MM.1S (cell line): ENCODE data around the gene LCAT.

Source experiments
- DNase-seq: peaks from one replicate; pipeline ENCODE4 v3.0.0-alpha.2; 2015
- H2AFZ ChIP-seq: fragments of 300-600 bp; sonication (generic); 2 replicates; pipeline ENCODE4 v1.6.0; 2016; ENCODE audit warnings: antibody characterized with exemption, low read length
- H3F3A ChIP-seq: fragments of 300-600 bp; sonication (generic); 2 replicates; pipeline ENCODE4 v1.6.1; 2016; ENCODE audit warnings: mild to moderate bottlenecking, antibody characterized with exemption, low read length, moderate library complexity, mixed read lengths; ENCODE audit not compliant: insufficient read depth
- H3K27ac ChIP-seq: fragments of 300-600 bp; sonication (generic); 2 replicates; pipeline ENCODE4 v1.5.1; 2016; ENCODE audit warnings: mild to moderate bottlenecking, low read length
- H3K27me3 ChIP-seq: fragments of 300-600 bp; sonication (generic); replicated peaks from 2 replicates; pipeline ENCODE4 v1.6.0; 2016; ENCODE audit warnings: low read length; ENCODE audit not compliant: insufficient read depth
- H3K36me3 ChIP-seq: fragments of 300-600 bp; sonication (generic); replicated peaks from 2 replicates; pipeline ENCODE4 v1.6.1; 2016; ENCODE audit warnings: mild to moderate bottlenecking, low read length, mixed read lengths; ENCODE audit not compliant: insufficient read depth
- H3K4me1 ChIP-seq: fragments of 300-600 bp; sonication (generic); 2 replicates; pipeline ENCODE4 v1.6.1; 2016; ENCODE audit warnings: low read length, mixed read lengths
- H3K4me2 ChIP-seq: fragments of 300-600 bp; sonication (generic); 2 replicates; pipeline ENCODE4 v1.6.0; 2016; ENCODE audit warnings: low read depth, low read length
- H3K4me3 ChIP-seq: fragments of 300-600 bp; sonication (generic); 2 replicates; pipeline ENCODE4 v1.5.1; 2016; ENCODE audit warnings: low read length, mixed read lengths
- H3K79me2 ChIP-seq: fragments of 300-600 bp; sonication (generic); 2 replicates; pipeline ENCODE4 v1.6.1; 2016; ENCODE audit warnings: mixed run types, low read length, mixed read lengths
- H3K9ac ChIP-seq: fragments of 300-600 bp; sonication (generic); 2 replicates; pipeline ENCODE4 v1.6.1; 2016; ENCODE audit warnings: low read length, mixed read lengths
- H3K9me2 ChIP-seq: fragments of 300-600 bp; sonication (generic); replicated peaks from 2 replicates; pipeline ENCODE4 v1.6.1; 2016; ENCODE audit warnings: mild to moderate bottlenecking, low read length, mixed read lengths; ENCODE audit not compliant: insufficient read depth
- H3K9me3 ChIP-seq: fragments of 300-600 bp; sonication (generic); replicated peaks from 2 replicates; pipeline ENCODE4 v1.6.1; 2016; ENCODE audit warnings: mild to moderate bottlenecking, low read length, mixed read lengths; ENCODE audit not compliant: insufficient read depth
- H4K20me1 ChIP-seq: fragments of 300-600 bp; sonication (generic); 2 replicates; pipeline ENCODE4 v1.6.1; 2016; ENCODE audit warnings: mild to moderate bottlenecking, low read length, moderate library complexity, mixed read lengths; ENCODE audit not compliant: insufficient read depth
- CTCF ChIP-seq: fragments of 300-600 bp; sonication (generic); IDR thresholded peaks from 2 replicates; pipeline ENCODE4 v1.5.1; 2016; ENCODE audit warnings: antibody characterized with exemption, low read length, mixed read lengths
- EZH2 ChIP-seq: fragments of 300-600 bp; sonication (generic); optimal IDR thresholded peaks from 2 replicates; pipeline ENCODE3; 2017; ENCODE audit warnings: low read depth, mild to moderate bottlenecking, antibody characterized with exemption, low read length, mixed read lengths
- EZH2phosphoT487 ChIP-seq: fragments of 300-600 bp; sonication (generic); IDR thresholded peaks from 2 replicates; pipeline ENCODE4 v1.6.1; 2018; ENCODE audit warnings: antibody characterized with exemption, low read length

Gene LCAT

GRCh38 chr16:67923414-67924116, 20.4 kb downstream of the LCAT start:
- TF ChIP-seq EZH2 (no peak), EZH2phosphoT487 (no peak), CTCF (no peak)
- Histone ChIP-seq H3K9ac (no peak overlapping the region), H3K79me2 (peaks cover 7% of the 10 kb centered on the region), H3K4me3 (no peak overlapping the region), H3K4me2 (no peak overlapping the region), H3K36me3 (no peaks in the 10 kb centered on the region), H3K4me1 (no peaks in the 10 kb centered on the region), H3K27ac (no peak overlapping the region), H3K9me3 (no peaks in the 10 kb centered on the region), H2AFZ (no peak overlapping the region), H3K27me3 (no peaks in the 10 kb centered on the region), H3F3A (no peaks in the 10 kb centered on the region), H3K9me2 (no peaks in the 10 kb centered on the region), H4K20me1 (no peaks in the 10 kb centered on the region)
- DNase-seq: no peak

GRCh38 chr16:67922740-67923139, 21.2 kb downstream of the LCAT start:
- Histone ChIP-seq H3F3A (no peaks in the 10 kb centered on the region), H3K9me3 (no peaks in the 10 kb centered on the region), H2AFZ (no peak overlapping the region), H3K36me3 (no peaks in the 10 kb centered on the region), H3K27ac (no peak overlapping the region), H3K79me2 (peaks cover 7% of the 10 kb centered on the region), H3K4me1 (no peaks in the 10 kb centered on the region), H3K9me2 (no peaks in the 10 kb centered on the region), H3K4me2 (no peak overlapping the region), H3K27me3 (no peaks in the 10 kb centered on the region), H4K20me1 (no peaks in the 10 kb centered on the region), H3K9ac (no peak overlapping the region), H3K4me3 (no peak overlapping the region)
- DNase-seq: no peak
- TF ChIP-seq EZH2: no peak
- no peak for TF ChIP-seq CTCF
- TF ChIP-seq EZH2phosphoT487: no peak

- Histone ChIP-seq H3K4me1 (no peaks in the 10 kb centered on the region), H3K9me2 (no peaks in the 10 kb centered on the region), H3F3A (no peaks in the 10 kb centered on the region), H4K20me1 (no peaks in the 10 kb centered on the region), H3K36me3 (no peaks in the 10 kb centered on the region), H3K4me2 (no peak overlapping the region), H2AFZ (no peak overlapping the region), H3K4me3 (no peak overlapping the region), H3K9me3 (no peaks in the 10 kb centered on the region), H3K9ac (no peak overlapping the region), H3K79me2 (peaks cover 7% of the 10 kb centered on the region), H3K27ac (no peak overlapping the region), H3K27me3 (no peaks in the 10 kb centered on the region)
- TF ChIP-seq CTCF (no peak), EZH2phosphoT487 (no peak), EZH2 (no peak)
- no peak for DNase-seq
These were observed 21.7 kb downstream of the LCAT start for GRCh38 chr16:67922221-67922620.
